ENCODE results near the gene ELOVL2. TPM values are rescaled to one million over a fixed set of nuclear protein-coding genes. Genes with fewer than 3 reads are reported as not detected.

ELOVL2 gene
- total RNA-seq, 1 experiment from 2014 or later: 12.7 TPM

DNA sequence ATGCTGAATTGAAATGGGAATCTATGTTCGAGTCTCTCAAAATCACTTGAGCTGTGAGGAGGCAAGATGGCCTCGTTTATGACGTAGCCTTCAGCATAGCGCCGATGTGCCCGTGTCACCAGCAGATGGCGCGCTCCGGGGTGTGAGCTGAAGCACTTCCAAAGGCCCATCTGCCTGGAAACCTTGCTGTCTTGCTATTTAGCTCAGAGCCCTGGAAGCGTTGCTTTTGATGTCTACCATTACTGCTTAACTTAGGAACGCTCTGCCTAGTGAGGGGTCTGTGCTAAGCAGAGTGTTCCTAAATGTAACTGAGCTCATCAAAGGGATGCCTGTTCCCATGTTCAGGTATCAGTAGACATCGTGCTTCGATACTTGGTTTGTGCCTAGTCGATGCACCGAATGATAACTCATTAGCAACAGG lies 89.5 kb downstream of the ELOVL2 start:
- no peaks in the 10 kb centered on the region for H3K4me1 ChIP-seq (ENCODE audit: insufficient read depth, low read length, poor library complexity, severe bottlenecking)
- ChIA-PET CTCF (interaction anchor here (0.5 to 2.2 kb wide), 14 partner anchors 16 to 1303 kb away, joined by 3 to 61 read pairs (median 3); partner anchors contain the start of gene SYCP2L), POLR2A (ENCODE audit: low non-redundant PET) (no interaction called here)
- DNase-seq (ENCODE audit: low spot score): peak; percentile 89
- no peaks in the 10 kb centered on the region for H3K9me3 ChIP-seq (ENCODE audit: low read depth, low read length, poor library complexity, severe bottlenecking)
- no peaks in the 10 kb centered on the region for H3K27me3 ChIP-seq (replicated peaks; ENCODE audit: insufficient read depth, low read depth, low read length, poor library complexity)
- TF ChIP-seq, protein P1, sequence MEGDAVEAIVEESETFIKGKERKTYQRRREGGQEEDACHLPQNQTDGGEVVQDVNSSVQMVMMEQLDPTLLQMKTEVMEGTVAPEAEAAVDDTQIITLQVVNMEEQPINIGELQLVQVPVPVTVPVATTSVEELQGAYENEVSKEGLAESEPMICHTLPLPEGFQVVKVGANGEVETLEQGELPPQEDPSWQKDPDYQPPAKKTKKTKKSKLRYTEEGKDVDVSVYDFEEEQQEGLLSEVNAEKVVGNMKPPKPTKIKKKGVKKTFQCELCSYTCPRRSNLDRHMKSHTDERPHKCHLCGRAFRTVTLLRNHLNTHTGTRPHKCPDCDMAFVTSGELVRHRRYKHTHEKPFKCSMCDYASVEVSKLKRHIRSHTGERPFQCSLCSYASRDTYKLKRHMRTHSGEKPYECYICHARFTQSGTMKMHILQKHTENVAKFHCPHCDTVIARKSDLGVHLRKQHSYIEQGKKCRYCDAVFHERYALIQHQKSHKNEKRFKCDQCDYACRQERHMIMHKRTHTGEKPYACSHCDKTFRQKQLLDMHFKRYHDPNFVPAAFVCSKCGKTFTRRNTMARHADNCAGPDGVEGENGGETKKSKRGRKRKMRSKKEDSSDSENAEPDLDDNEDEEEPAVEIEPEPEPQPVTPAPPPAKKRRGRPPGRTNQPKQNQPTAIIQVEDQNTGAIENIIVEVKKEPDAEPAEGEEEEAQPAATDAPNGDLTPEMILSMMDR (conservative IDR thresholded peaks at IDR 0.05; ENCODE audit: low read depth, low read length): peak; percentile 97
- no peak for TF ChIP-seq EZH2 (IDR thresholded peaks at IDR 0.05; ENCODE audit: borderline replicate concordance, low read depth, low read length, poor library complexity, severe bottlenecking)
- H3K36me3 ChIP-seq (ENCODE audit: insufficient read depth, low read length, poor library complexity, severe bottlenecking): no peaks in the 10 kb centered on the region
- intact Hi-C loops (cut with micrococcal nuclease; ENCODE audit: unreplicated experiment): loop anchor here (1.0 kb wide), 3 partner anchors 115 to 621 kb away; no protein-coding TSS in a partner anchor
- H3K4me3 ChIP-seq (ENCODE audit: low read depth, low read length, poor library complexity, severe bottlenecking): no peak overlapping the region
- no peak overlapping the region for H3K27ac ChIP-seq (ENCODE audit: low read depth, low read length, poor library complexity, severe bottlenecking)
- BruUV-seq (replicated peaks): no TSS peak

DNA sequence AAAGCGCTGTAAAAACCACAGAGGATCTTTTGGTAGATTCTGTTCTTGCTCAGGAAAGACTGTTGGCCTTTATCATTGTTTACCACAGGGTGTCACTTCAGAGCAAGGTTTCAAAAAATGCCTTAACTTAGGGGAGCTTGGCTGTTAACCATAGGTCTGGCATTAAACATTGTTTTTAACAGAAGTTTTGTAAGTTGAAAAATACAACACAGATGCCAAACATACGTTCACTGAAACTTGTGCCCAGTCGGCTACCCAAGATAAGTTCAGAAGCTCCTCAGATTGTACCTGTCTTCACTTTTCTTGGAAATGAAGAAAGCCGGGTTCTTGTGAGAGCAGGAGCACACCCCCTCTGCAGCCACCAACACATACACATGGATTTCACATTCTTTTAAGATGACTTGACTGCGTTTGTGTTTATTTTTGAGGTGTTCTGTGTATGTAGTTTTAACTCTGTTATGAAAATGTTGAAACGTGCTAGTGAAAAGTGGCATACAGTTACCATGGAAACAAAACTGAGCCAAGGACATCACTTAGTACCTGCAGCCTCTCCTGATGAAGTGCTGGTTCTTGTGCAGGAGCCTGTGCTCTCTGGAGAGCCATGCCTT lies 92.3 kb downstream of the ELOVL2 start:
- ChIA-PET POLR2A (ENCODE audit: low non-redundant PET) (no interaction called here), CTCF (interaction anchor here (0.5 to 2.2 kb wide), 5 partner anchors 104 to 624 kb away, joined by 3 to 20 read pairs (median 3); no protein-coding TSS in a partner anchor)
- Histone ChIP-seq H3K4me3 (ENCODE audit: low read depth, low read length, poor library complexity, severe bottlenecking) (no peak overlapping the region), H3K4me1 (ENCODE audit: insufficient read depth, low read length, poor library complexity, severe bottlenecking) (no peaks in the 10 kb centered on the region), H3K27ac (ENCODE audit: low read depth, low read length, poor library complexity, severe bottlenecking) (no peak overlapping the region), H3K36me3 (ENCODE audit: insufficient read depth, low read length, poor library complexity, severe bottlenecking) (no peaks in the 10 kb centered on the region), H3K27me3 (replicated peaks; ENCODE audit: insufficient read depth, low read depth, low read length, poor library complexity) (no peaks in the 10 kb centered on the region), H3K9me3 (ENCODE audit: low read depth, low read length, poor library complexity, severe bottlenecking) (no peaks in the 10 kb centered on the region)
- TF ChIP-seq, protein P1 (conservative IDR thresholded peaks at IDR 0.05; ENCODE audit: low read depth, low read length): peak; percentile 58
- TF ChIP-seq EZH2 (IDR thresholded peaks at IDR 0.05; ENCODE audit: borderline replicate concordance, low read depth, low read length, poor library complexity, severe bottlenecking): no peak
- no TSS peak for BruUV-seq (replicated peaks)
- intact Hi-C loops (cut with micrococcal nuclease; ENCODE audit: unreplicated experiment): no loop called here
- DNase-seq (ENCODE audit: low spot score): peak; percentile 54

DNA sequence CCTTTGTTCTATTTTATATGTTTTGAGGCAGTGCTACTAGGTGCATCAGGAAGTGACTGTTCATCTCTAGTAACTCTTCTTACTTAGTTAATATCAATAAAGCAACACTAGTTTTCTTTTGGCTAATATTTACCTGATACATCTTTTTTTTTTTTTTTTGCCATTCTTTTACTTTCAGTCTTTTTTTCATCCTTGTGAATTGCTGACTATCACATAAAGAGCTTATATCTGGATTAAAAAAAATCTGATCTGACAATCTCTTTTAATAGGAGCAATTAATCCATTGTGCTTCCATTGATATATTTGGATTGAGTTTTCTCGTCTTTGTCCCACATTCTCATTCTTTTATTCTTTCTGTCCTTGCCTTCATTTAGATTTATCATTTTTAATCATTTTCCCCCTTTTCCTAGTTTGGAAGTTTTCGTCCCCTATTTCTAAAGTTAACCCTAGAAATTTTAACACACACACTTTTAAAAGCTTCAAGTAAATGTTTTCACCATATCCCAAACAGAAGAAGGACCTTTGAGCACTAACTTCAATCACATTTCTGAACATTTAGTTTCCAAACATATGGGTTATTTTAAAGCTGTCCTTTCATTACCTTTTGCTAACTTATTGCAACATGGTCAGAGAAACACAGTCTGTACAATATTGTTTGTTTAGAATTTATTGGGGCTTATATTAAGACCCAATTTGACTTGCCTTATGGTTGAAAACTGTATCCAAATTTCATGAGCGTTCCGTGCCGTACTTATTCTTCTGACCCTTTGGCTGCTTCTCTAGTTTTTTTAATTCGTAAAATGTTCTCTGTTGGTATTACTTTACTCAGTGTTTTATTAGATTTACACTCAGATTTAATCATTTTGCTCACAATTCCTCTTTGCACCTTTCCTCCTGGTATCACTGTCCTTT lies 94.3 kb downstream of the ELOVL2 start:
- no TSS peak for BruUV-seq (replicated peaks)
- no peak overlapping the region for H3K4me3 ChIP-seq (ENCODE audit: low read depth, low read length, poor library complexity, severe bottlenecking)
- H3K27ac ChIP-seq (ENCODE audit: low read depth, low read length, poor library complexity, severe bottlenecking): no peak overlapping the region
- H3K36me3 ChIP-seq (ENCODE audit: insufficient read depth, low read length, poor library complexity, severe bottlenecking): no peaks in the 10 kb centered on the region
- H3K27me3 ChIP-seq (replicated peaks; ENCODE audit: insufficient read depth, low read depth, low read length, poor library complexity): no peaks in the 10 kb centered on the region
- H3K4me1 ChIP-seq (ENCODE audit: insufficient read depth, low read length, poor library complexity, severe bottlenecking): no peaks in the 10 kb centered on the region
- ChIA-PET CTCF (interaction anchor here (1.0 to 2.2 kb wide), 2 partner anchors 119 to 146 kb away, joined by 5 to 20 read pairs; no protein-coding TSS in a partner anchor), POLR2A (ENCODE audit: low non-redundant PET) (no interaction called here)
- intact Hi-C loops (cut with micrococcal nuclease; ENCODE audit: unreplicated experiment): no loop called here
- DNase-seq (ENCODE audit: low spot score): no peak
- TF ChIP-seq, protein P1 (conservative IDR thresholded peaks at IDR 0.05; ENCODE audit: low read depth, low read length): no peak
- no peak for TF ChIP-seq EZH2 (IDR thresholded peaks at IDR 0.05; ENCODE audit: borderline replicate concordance, low read depth, low read length, poor library complexity, severe bottlenecking)
- H3K9me3 ChIP-seq (ENCODE audit: low read depth, low read length, poor library complexity, severe bottlenecking): no peaks in the 10 kb centered on the region
